Measurements from ENCODE around the gene CRYGD. TPM values are rescaled to one million over a fixed set of nuclear protein-coding genes. Genes with fewer than 3 reads are reported as not detected.

CRYGD gene
- total RNA-seq, 1 donor from 2014 or later, result not detected

GRCh38 chr2:208086029-208086428 is 38.3 kb downstream of the CRYGD start:
- Mint-ChIP-seq H3K27me3 (ENCODE audit: low read depth) (peaks cover 4% of the 10 kb centered on the region), H3K27ac (no peak overlapping the region), H3K4me1 (no peaks in the 10 kb centered on the region), H3K4me3 (no peak overlapping the region), H3K36me3 (no peaks in the 10 kb centered on the region), H3K9me3 (peaks cover 26% of the 10 kb centered on the region)
- DNase-seq (ENCODE audit: low spot score in 2 of 2, unreplicated experiment in 2 of 2), result no peak
- no peak for TF ChIP-seq CTCF (IDR thresholded peaks at IDR 0.05; ENCODE audit: unreplicated experiment)

- no peak for DNase-seq (ENCODE audit: low spot score in 2 of 2, unreplicated experiment in 2 of 2)
- no peak overlapping the region for H3K4me3 Mint-ChIP-seq
- peaks cover 4% of the 10 kb centered on the region for H3K27me3 Mint-ChIP-seq (ENCODE audit: low read depth)
- H3K9me3 Mint-ChIP-seq, result peaks cover 28% of the 10 kb centered on the region
- no peaks in the 10 kb centered on the region for H3K4me1 Mint-ChIP-seq
- no peaks in the 10 kb centered on the region for H3K36me3 Mint-ChIP-seq
- no peak overlapping the region for H3K27ac Mint-ChIP-seq
- TF ChIP-seq CTCF (IDR thresholded peaks at IDR 0.05; ENCODE audit: unreplicated experiment), result no peak
These were observed 40.5 kb downstream of the CRYGD start for GRCh38 chr2:208083807-208084206.

GRCh38 chr2:208077276-208077675 is 47.0 kb downstream of the CRYGD start:
- no peak for DNase-seq (ENCODE audit: low spot score in 2 of 2, unreplicated experiment in 2 of 2)
- Mint-ChIP-seq H3K36me3 (no peaks in the 10 kb centered on the region), H3K27ac (peak overlapping the region; percentile 97), H3K4me1 (peaks cover 8% of the 10 kb centered on the region), H3K9me3 (peaks cover 16% of the 10 kb centered on the region), H3K27me3 (ENCODE audit: low read depth) (no peaks in the 10 kb centered on the region), H3K4me3 (no peak overlapping the region)
- TF ChIP-seq CTCF (IDR thresholded peaks at IDR 0.05; ENCODE audit: unreplicated experiment), result no peak

GRCh38 chr2:208074610-208075356 is 49.5 kb downstream of the CRYGD start:
- Mint-ChIP-seq H3K4me1 (peaks cover 8% of the 10 kb centered on the region), H3K27me3 (ENCODE audit: low read depth) (no peaks in the 10 kb centered on the region), H3K9me3 (peaks cover 6% of the 10 kb centered on the region), H3K4me3 (no peak overlapping the region), H3K36me3 (no peaks in the 10 kb centered on the region), H3K27ac (peak overlapping the region; percentile 2)
- no peak for DNase-seq (ENCODE audit: low spot score in 2 of 2, unreplicated experiment in 2 of 2)
- TF ChIP-seq CTCF (IDR thresholded peaks at IDR 0.05; ENCODE audit: unreplicated experiment), result no peak

- TF ChIP-seq CTCF (IDR thresholded peaks at IDR 0.05; ENCODE audit: unreplicated experiment), result peak; percentile 76
- no peaks in the 10 kb centered on the region for H3K36me3 Mint-ChIP-seq
- no peak overlapping the region for H3K27ac Mint-ChIP-seq
- peaks cover 4% of the 10 kb centered on the region for H3K4me1 Mint-ChIP-seq
- H3K4me3 Mint-ChIP-seq, result no peak overlapping the region
- peak; percentile 25 to 63 for DNase-seq (ENCODE audit: low spot score in 2 of 2, unreplicated experiment in 2 of 2)
- no peaks in the 10 kb centered on the region for H3K27me3 Mint-ChIP-seq (ENCODE audit: low read depth)
- H3K9me3 Mint-ChIP-seq, result no peaks in the 10 kb centered on the region
These were observed 52.0 kb downstream of the CRYGD start for GRCh38 chr2:208072250-208072892.

Other genes with a start within 250 kb of the CRYGD start
- 14.7 to 16.2 TPM (median 15.1 TPM) in 3 replicates for gene PLEKHM3, start 99.0 kb downstream of the CRYGD start, total RNA-seq
- not detected in 3 replicates for gene CRYGC, start 5.3 kb upstream of the CRYGD start, total RNA-seq
- not detected in 3 replicates for gene CRYGB, start 21.6 kb upstream of the CRYGD start, total RNA-seq
- not detected in 3 replicates for gene CRYGA, start 39.1 kb upstream of the CRYGD start, total RNA-seq
- gene C2orf80, start 65.5 kb upstream of the CRYGD start, total RNA-seq, result not detected in 3 replicates
- 82.9 to 89.3 TPM (median 87.7 TPM) in 3 replicates for gene IDH1, start 130.5 kb upstream of the CRYGD start, total RNA-seq
- gene PIKFYVE, start 141.7 kb upstream of the CRYGD start, total RNA-seq, result 41.4 to 46.7 TPM (median 46.4 TPM) in 3 replicates

Measured in mesothelial cell of epicardium (in vitro differentiated cells).